DOHH2 (cell line): ENCODE results near the gene ARHGAP44.

Experiments
- H3F3A ChIP-seq: fragments of 200-600 bp; sonication (generic), shearing (Covaris generic); 2 replicates; pipeline ENCODE4 v1.6.0; 2016; ENCODE audit warnings: antibody characterized with exemption, mild to moderate bottlenecking; ENCODE audit not compliant: control insufficient read depth, insufficient read depth
- H3K27ac ChIP-seq: fragments of 200-600 bp; sonication (generic); 2 replicates; pipeline ENCODE4 v1.5.1; 2014; ENCODE audit warnings: low read depth, mild to moderate bottlenecking, low read length, moderate library complexity
- H3K27me3 ChIP-seq: fragments of 200-600 bp; sonication (generic); 2 replicates; pipeline ENCODE4 v1.6.1; 2014; ENCODE audit warnings: mild to moderate bottlenecking, low read length, mixed read lengths; ENCODE audit not compliant: control insufficient read depth
- H3K36me3 ChIP-seq: fragments of 200-600 bp; sonication (generic); 2 replicates; pipeline ENCODE4 v1.6.1; 2014; ENCODE audit warnings: mild to moderate bottlenecking, low read length, moderate library complexity, mixed read lengths; ENCODE audit not compliant: control insufficient read depth
- H3K4me1 ChIP-seq: fragments of 200-600 bp; sonication (generic); 2 replicates; pipeline ENCODE4 v1.6.1; 2014; ENCODE audit warnings: mild to moderate bottlenecking, low read length, mixed read lengths; ENCODE audit not compliant: control insufficient read depth
- H3K4me2 ChIP-seq: fragments of 200-600 bp; sonication (generic); 2 replicates; pipeline ENCODE4 v1.6.0; 2014; ENCODE audit warnings: mild to moderate bottlenecking, low read length, moderate library complexity
- H3K4me3 ChIP-seq: fragments of 200-600 bp; sonication (generic); 2 replicates; pipeline ENCODE4 v1.5.1; 2014; ENCODE audit warnings: mild to moderate bottlenecking, low read length, mixed read lengths
- H3K79me2 ChIP-seq: fragments of 200-600 bp; sonication (generic); 2 replicates; pipeline ENCODE4 v1.6.1; 2014; ENCODE audit warnings: mild to moderate bottlenecking, low read length, mixed read lengths; ENCODE audit not compliant: control insufficient read depth
- H3K9me2 ChIP-seq: fragments of 200-600 bp; sonication (generic); replicated peaks from 2 replicates; pipeline ENCODE4 v1.6.1; 2014; ENCODE audit warnings: mild to moderate bottlenecking, low read length, mixed read lengths; ENCODE audit not compliant: control insufficient read depth
- H3K9me3 ChIP-seq: fragments of 200-600 bp; sonication (generic); 2 replicates; pipeline ENCODE4 v1.6.1; 2014; ENCODE audit warnings: antibody characterized with exemption, low read length, mixed read lengths; ENCODE audit not compliant: control insufficient read depth, insufficient read depth
- H4K20me1 ChIP-seq: fragments of 200-600 bp; sonication (generic); 2 replicates; pipeline ENCODE4 v1.6.0; 2014; ENCODE audit warnings: low read depth, mild to moderate bottlenecking, antibody characterized with exemption, low read length, moderate library complexity; ENCODE audit not compliant: control insufficient read depth, insufficient read depth
- EZH2phosphoT487 ChIP-seq: fragments of 200-600 bp; sonication (generic); IDR thresholded peaks from 2 replicates; pipeline ENCODE4 v1.6.1; 2017; ENCODE audit warnings: borderline replicate concordance, mild to moderate bottlenecking, antibody characterized with exemption, low read length, moderate library complexity, mixed read lengths
- TF ChIP-seq, protein P1 (sequence below): fragments of 200-600 bp; sonication (generic); IDR thresholded peaks from one replicate; pipeline ENCODE4 v1.5.1; 2014; ENCODE audit warnings: antibody characterized with exemption, mild to moderate bottlenecking, low read depth, low read length; ENCODE audit not compliant: poor library complexity, severe bottlenecking

The ARHGAP44 gene

DNA sequence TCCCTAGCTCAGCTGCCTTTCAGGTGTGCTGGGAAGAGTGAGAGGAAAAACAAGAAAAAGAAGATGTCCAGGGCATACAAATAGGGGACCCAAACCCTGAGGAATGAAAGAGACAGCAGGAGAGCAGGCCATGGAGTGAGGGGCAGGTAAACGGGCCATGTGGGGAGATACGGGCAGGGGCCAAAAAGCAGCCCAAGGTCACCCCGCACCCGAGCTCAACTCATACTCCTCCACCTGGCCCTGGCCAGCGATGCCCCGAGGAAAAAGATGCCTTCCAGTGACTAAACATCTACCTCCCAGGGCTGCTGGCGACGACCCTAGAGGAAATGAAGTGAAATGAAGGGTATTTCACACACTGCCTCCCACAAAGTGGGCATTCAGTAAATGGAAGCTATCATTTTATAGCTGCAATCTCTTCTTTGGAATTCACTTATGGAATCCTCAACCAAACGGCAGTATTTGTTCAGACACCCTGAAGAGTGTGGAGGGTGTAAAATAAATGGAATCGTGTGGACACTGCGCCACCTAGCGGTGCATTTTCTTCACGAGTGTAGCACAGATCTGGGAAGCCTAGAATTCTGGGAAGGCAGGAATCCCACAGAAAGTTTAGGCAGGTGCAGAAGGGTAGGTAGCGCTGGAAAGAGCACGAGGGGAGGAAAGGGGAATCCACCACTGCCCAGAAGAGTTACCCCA, 213.6 kb downstream of the ARHGAP44 start:
- Histone ChIP-seq H3K9me2 (no peaks in the 10 kb centered on the region), H3K79me2 (peaks cover 11% of the 10 kb centered on the region; the same call in 1 of the 2 replicates), H3K27ac (no peak overlapping the region), H4K20me1 (no peaks in the 10 kb centered on the region; the same call in 1 of the 2 replicates), H3F3A (peaks cover 3% of the 10 kb centered on the region; the same call in 1 of the 2 replicates), H3K27me3 (no peaks in the 10 kb centered on the region), H3K4me1 (no peaks in the 10 kb centered on the region), H3K9me3 (no peaks in the 10 kb centered on the region), H3K4me2 (no peak overlapping the region), H3K36me3 (peaks cover 80% of the 10 kb centered on the region), H3K4me3 (no peak overlapping the region)
- no peak for TF ChIP-seq EZH2phosphoT487
- TF ChIP-seq, protein P1, sequence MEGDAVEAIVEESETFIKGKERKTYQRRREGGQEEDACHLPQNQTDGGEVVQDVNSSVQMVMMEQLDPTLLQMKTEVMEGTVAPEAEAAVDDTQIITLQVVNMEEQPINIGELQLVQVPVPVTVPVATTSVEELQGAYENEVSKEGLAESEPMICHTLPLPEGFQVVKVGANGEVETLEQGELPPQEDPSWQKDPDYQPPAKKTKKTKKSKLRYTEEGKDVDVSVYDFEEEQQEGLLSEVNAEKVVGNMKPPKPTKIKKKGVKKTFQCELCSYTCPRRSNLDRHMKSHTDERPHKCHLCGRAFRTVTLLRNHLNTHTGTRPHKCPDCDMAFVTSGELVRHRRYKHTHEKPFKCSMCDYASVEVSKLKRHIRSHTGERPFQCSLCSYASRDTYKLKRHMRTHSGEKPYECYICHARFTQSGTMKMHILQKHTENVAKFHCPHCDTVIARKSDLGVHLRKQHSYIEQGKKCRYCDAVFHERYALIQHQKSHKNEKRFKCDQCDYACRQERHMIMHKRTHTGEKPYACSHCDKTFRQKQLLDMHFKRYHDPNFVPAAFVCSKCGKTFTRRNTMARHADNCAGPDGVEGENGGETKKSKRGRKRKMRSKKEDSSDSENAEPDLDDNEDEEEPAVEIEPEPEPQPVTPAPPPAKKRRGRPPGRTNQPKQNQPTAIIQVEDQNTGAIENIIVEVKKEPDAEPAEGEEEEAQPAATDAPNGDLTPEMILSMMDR, result peak; percentile 96

DNA sequence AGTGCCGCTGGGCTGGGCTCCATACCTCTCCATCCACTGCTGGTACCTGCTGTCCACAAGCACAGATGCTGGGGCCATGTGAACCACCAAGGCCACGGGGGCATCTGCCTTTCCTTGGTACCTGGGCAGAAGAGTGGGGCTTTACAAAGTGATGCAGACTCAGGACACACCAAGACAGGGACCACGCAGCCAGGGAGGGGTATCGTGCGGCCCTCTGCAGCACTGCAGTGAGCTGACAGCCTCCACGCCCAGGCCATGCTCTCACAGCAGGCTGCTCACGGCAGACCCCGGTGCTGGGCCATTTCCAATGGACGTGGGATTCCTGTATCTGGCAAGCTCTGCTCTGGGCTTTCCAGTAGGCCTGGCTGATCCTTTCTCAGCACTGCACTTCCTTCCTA, 214.2 kb downstream of the ARHGAP44 start:
- TF ChIP-seq, protein P1, result peak; percentile 8
- TF ChIP-seq EZH2phosphoT487, result no peak

DNA sequence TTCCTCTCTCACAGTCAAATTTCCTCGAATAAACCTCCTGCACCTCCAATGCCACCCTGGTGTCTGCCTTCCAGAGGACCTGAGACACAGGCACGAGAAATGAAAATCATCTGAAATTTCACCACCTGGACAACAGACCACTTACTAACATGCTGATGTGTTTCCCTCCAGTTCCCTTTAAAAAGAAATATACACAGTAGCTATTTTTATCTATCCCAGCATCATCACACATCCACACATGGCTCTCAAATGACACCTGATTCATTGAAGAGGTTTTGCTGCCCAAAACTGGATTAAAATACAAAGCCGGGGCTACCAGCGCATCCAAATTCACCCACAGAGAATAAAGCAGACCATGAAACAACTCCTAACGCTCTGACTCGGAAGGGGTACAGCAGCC, 214.6 kb downstream of the ARHGAP44 start:
- H3K9me3 ChIP-seq, result no peaks in the 10 kb centered on the region
- no peak overlapping the region for H3K27ac ChIP-seq
- no peaks in the 10 kb centered on the region for H3K9me2 ChIP-seq
- H3K79me2 ChIP-seq, result peaks cover 11% of the 10 kb centered on the region; the same call in 1 of the 2 replicates
- no peak for TF ChIP-seq EZH2phosphoT487
- TF ChIP-seq, protein P1, result no peak
- H4K20me1 ChIP-seq, result no peaks in the 10 kb centered on the region; the same call in 1 of the 2 replicates
- peaks cover 75% of the 10 kb centered on the region for H3K36me3 ChIP-seq
- no peaks in the 10 kb centered on the region for H3K4me1 ChIP-seq
- no peak overlapping the region for H3K4me3 ChIP-seq
- H3K27me3 ChIP-seq, result no peaks in the 10 kb centered on the region
- no peak overlapping the region for H3K4me2 ChIP-seq
- peaks cover 3% of the 10 kb centered on the region; the same call in 1 of the 2 replicates for H3F3A ChIP-seq

More for the DNA sequence above, 214.2 kb downstream of the ARHGAP44 start:
- H4K20me1 ChIP-seq, result no peaks in the 10 kb centered on the region; the same call in 1 of the 2 replicates
- H3K9me2 ChIP-seq, result no peaks in the 10 kb centered on the region
- H3K27ac ChIP-seq, result no peak overlapping the region
- H3K4me3 ChIP-seq, result no peak overlapping the region
- no peaks in the 10 kb centered on the region for H3K4me1 ChIP-seq
- no peaks in the 10 kb centered on the region for H3K27me3 ChIP-seq
- no peak overlapping the region for H3K4me2 ChIP-seq
- peaks cover 76% of the 10 kb centered on the region for H3K36me3 ChIP-seq
- no peaks in the 10 kb centered on the region for H3K9me3 ChIP-seq
- peaks cover 3% of the 10 kb centered on the region; the same call in 1 of the 2 replicates for H3F3A ChIP-seq
- H3K79me2 ChIP-seq, result peaks cover 11% of the 10 kb centered on the region; the same call in 1 of the 2 replicates
